ENCODE results near the gene MEST.

DNA sequence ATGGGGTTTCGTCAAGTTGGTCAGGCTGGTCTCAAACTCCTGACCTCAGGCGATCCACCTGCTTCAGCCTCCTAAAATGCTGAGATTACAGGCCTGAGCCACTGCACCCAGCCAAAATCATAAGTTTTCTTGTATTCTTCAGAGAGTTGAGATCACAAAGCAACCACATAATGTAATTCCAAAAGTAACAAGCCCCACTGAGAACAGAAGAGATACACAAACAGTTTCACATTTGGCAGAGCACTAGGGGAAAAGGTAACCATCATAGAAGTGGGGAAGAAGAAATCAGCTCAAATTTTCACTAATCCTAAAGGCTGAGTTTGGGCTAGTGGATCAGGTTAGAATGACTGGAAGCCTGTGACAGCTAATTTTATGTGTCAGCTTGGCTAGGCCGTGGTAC lies 45.6 kb upstream of the MEST start:
- TF ChIP-seq CTCF (conservative IDR thresholded peaks at IDR 0.05; ENCODE audit: low read depth, low read length) (no peak), EZH2 (IDR thresholded peaks at IDR 0.05; ENCODE audit: borderline replicate concordance, low read depth, low read length, poor library complexity, severe bottlenecking) (no peak)

Measured in A673 (cell line).